Effector memory CD4-positive, alpha-beta T cell (primary cell): ENCODE measurements around the gene NPC2.
"Not testable (repeated sequence)": the region's sequence is repeated elsewhere in the genome, so short reads cannot be mapped to it uniquely, and the experiment has no call there.

ENCODE experiments used
- DNase-seq, 3 donors: peaks; one replicate each; pipeline ENCODE4 v3.0.0-alpha.2; 2020
- H3K27ac ChIP-seq: 2 replicates; pipeline ENCODE4 v1.7.0; 2013; ENCODE audit warnings: mild to moderate bottlenecking, low read length, moderate library complexity; ENCODE audit not compliant: insufficient read depth, poor library complexity, severe bottlenecking
- H3K27me3 ChIP-seq: replicated peaks from 2 replicates; pipeline ENCODE4 v1.7.0; 2013; ENCODE audit warnings: mild to moderate bottlenecking, low read length; ENCODE audit not compliant: insufficient read depth, control insufficient read depth, poor library complexity, severe bottlenecking
- H3K36me3 ChIP-seq: 2 replicates; pipeline ENCODE4 v1.7.0; 2013; ENCODE audit warnings: mild to moderate bottlenecking, low read length, moderate library complexity; ENCODE audit not compliant: control insufficient read depth, insufficient read depth
- H3K4me1 ChIP-seq: 2 replicates; pipeline ENCODE4 v1.7.0; 2013; ENCODE audit warnings: low read length, mild to moderate bottlenecking; ENCODE audit not compliant: control insufficient read depth, insufficient read depth, poor library complexity, severe bottlenecking
- H3K4me3 ChIP-seq: 2 replicates; pipeline ENCODE4 v1.7.0; 2013; ENCODE audit warnings: low read length, low read depth, mild to moderate bottlenecking; ENCODE audit not compliant: insufficient read depth, poor library complexity, severe bottlenecking
- H3K9me3 ChIP-seq: 2 replicates; pipeline ENCODE4 v1.7.0; 2013; ENCODE audit warnings: mild to moderate bottlenecking, low read length, moderate library complexity; ENCODE audit not compliant: control insufficient read depth
- total RNA-seq, 3 donors: gene quantifications; one replicate each; lab custom pipeline; 2026; lab: John Stamatoyannopoulos, UW

NPC2 gene
- total RNA-seq, result 7.6 to 19.0 (median 10.6) reads per million in 3 donors

DNA sequence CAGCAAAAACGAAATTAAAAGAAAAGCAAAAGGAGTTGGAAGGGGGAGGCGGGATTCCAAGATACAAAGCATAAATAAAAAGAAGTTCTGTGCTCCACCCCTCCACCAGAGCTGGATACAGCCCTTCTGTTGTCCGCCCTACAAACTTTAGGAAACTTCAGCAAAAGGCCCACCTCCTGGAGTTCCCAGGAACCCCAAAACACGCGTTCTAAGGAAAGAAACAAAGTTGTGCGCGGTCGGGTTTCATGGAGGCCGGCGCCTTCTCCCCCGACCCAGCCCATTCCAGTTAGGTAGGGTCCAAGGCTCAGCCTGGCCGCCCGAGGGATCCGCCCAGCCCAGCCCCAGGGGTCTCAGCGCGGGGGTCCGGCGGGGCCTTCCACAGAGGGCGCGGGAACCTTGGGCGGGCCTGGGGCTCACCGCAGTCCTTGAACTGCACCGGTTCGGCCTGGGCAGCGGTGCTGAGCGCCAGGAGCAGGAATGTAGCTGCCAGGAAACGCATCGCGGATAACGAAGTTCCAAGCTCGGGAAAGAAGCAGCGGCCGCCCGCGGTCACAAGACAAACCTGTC lies at the start of gene NPC2:
Gene NPC2 (minus strand): TSS at position 530 of the 567 bp plus-strand sequence. CDS start 31 bp downstream, at position 499.
- peaks cover 5% of the 10 kb centered on the region for H3K36me3 ChIP-seq
- DNase-seq, result no peak

DNA sequence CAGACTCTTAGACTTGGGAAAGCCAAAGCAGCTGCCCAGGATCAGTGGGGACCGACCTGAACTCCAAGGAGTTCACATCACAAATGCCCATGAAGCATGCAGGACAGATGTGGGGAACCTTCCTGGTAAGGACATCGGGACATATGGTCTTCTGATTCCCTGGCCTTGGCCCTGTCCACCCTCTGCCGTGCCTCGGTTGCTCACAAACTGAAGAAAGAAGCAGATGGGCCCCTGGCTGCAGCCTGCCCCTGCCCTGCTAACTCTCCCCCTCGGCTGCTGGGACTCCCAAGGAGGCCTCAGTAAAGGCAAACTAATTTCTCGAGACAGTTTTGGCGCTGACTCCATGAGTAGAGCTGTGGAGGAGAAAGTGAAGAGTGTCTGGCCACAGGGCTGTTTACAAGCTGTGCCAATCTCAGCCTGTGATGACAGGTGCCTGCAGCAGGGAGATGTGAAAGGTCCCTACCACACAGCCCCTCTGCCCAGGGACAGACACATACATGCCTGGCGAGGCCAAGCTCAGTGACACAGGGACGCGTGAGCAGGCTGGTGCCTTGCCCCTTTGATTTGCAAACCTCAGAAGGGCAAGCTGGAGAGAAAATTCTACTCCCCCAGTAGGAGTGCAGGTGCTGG lies 49.1 kb upstream of the NPC2 start:
- Histone ChIP-seq H3K36me3 (no peaks in the 10 kb centered on the region), H3K4me1 (no peaks in the 10 kb centered on the region), H3K27ac (no peak overlapping the region), H3K27me3 (no peaks in the 10 kb centered on the region), H3K9me3 (no peaks in the 10 kb centered on the region), H3K4me3 (no peak overlapping the region)
- no peak for DNase-seq

More for the DNA sequence above, at the start of gene NPC2:
- Histone ChIP-seq H3K27me3 (no peaks in the 10 kb centered on the region), H3K9me3 (no peaks in the 10 kb centered on the region), H3K4me3 (peak within 1 kb of the TSS; percentile 96), H3K27ac (peak within 1 kb of the TSS; percentile 77), H3K4me1 (peaks cover 14% of the 10 kb centered on the region)

- Histone ChIP-seq H3K4me3 (no peak overlapping the region), H3K27me3 (no peaks in the 10 kb centered on the region), H3K4me1 (no peaks in the 10 kb centered on the region), H3K9me3 (no peaks in the 10 kb centered on the region), H3K27ac (no peak overlapping the region), H3K36me3 (no peaks in the 10 kb centered on the region)
- no peak for DNase-seq
Observed at GRCh38 chr14:74541225-74541624, 48.1 kb upstream of the NPC2 start.

GRCh38 chr14:74539503-74539902 lies 46.4 kb upstream of the NPC2 start:
- H3K36me3 ChIP-seq, result no peaks in the 10 kb centered on the region
- no peaks in the 10 kb centered on the region for H3K27me3 ChIP-seq
- no peaks in the 10 kb centered on the region for H3K4me1 ChIP-seq
- no peak overlapping the region for H3K27ac ChIP-seq
- no peak for DNase-seq
- no peaks in the 10 kb centered on the region for H3K9me3 ChIP-seq
- H3K4me3 ChIP-seq, result no peak overlapping the region

DNA sequence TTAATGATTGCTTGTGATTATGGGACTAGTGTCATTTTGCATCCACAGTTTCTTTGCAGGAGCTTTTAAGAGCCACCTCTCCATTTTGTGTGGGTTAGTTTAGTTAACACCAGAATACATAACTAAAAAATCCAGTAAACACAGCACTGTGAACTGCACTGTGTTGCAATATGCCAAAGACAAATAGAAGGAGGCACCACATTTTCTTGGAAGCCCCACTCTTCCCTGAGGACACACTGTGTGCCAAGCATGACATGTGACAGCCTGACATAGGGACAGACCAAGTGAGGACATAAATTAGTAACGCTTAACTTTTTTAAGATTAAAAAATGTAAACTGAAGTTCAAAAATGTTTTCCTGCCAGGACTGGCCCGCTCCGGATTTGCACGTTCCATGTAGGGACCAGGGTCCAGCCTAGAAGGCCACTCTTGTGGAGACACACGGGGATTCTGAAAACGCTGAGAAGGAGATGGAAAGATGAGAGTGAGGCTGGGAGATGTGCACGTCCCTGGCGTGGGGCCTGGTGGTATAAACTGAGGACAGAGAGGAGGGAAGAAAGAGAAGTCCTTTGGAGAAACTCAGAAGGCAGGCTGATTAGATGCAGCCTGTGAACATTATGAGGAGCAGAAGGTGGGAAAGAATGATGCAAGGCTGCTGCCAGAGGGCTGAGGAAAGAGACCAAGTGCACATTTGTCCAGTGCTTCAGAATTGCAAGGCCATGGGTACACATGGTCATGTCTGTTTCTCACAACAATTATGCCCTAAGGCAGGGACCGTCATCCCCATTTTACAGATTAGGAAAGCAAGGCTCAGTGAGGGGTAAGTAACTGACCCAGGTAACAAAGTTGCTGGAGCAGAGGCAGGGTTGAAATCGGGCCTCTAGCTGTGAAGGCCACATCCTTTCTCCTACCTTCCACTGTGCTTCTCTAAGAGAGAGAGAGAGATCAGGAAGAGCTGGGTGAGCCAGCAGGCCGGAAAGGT lies 45.6 kb upstream of the NPC2 start:
- Histone ChIP-seq H3K9me3 (no peaks in the 10 kb centered on the region), H3K36me3 (no peaks in the 10 kb centered on the region), H3K4me1 (no peaks in the 10 kb centered on the region), H3K27ac (no peak overlapping the region), H3K4me3 (no peak overlapping the region), H3K27me3 (no peaks in the 10 kb centered on the region)
- no peak for DNase-seq

GRCh38 chr14:74536336-74536735 lies 43.2 kb upstream of the NPC2 start:
- H3K27me3 ChIP-seq, DNase-seq, H3K4me1 ChIP-seq, H3K4me3 ChIP-seq, H3K27ac ChIP-seq, H3K36me3 ChIP-seq, H3K9me3 ChIP-seq: not testable (repeated sequence)

DNA sequence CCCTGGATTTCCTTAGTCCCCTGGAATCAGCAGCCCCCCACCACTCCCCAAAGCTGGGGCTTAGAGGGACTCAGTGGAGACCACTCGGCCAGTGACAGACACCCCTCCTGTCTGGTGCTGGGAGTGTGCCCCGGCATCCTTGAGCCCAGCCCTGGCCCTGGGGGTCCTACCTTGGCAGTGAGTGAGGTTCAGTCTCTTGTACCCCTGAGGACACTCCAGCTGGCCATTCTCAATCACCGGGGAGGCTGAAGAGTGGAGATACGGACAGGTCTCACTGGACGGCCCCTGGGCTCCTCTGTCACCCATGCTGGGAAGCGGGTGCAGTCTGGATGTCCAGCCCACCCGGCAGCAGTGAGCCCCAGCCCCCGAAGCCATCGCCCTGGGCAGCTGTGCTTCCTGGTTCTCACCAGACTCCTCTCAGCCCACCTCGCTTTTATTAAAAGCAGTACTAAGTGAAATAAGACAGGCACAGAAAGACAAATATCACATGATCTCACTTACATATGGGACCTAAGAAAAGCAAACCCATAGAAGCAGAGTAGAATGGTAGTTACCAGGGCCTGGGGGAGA lies 42.7 kb upstream of the NPC2 start:
- Histone ChIP-seq H3K27ac (no peak overlapping the region), H3K4me1 (no peaks in the 10 kb centered on the region), H3K36me3 (no peaks in the 10 kb centered on the region), H3K9me3 (no peaks in the 10 kb centered on the region), H3K4me3 (no peak overlapping the region), H3K27me3 (no peaks in the 10 kb centered on the region)
- DNase-seq, result no peak

DNA sequence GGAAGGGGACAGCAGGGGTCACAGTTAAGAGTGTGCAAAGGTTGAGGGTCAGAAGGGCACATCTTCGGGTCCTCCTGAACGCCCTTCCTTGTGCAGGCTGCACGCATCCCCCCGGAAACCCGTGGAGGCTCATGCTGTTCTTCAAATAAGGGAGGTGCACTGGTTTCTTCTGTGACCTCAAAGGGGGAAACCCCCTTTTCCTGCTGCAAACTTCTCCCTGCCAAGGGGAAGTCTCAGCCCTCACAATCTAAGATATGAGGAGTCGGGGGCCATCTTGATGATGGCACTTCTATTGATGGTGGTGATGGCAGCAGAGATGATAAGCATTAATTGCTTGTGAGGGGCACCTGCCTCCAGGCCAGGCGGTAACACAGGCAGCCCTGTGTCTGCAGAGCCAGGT lies 40.5 kb upstream of the NPC2 start:
- Histone ChIP-seq H3K36me3 (no peaks in the 10 kb centered on the region), H3K4me1 (no peaks in the 10 kb centered on the region), H3K27ac (no peak overlapping the region), H3K27me3 (no peaks in the 10 kb centered on the region), H3K9me3 (no peaks in the 10 kb centered on the region), H3K4me3 (no peak overlapping the region)
- no peak for DNase-seq

DNA sequence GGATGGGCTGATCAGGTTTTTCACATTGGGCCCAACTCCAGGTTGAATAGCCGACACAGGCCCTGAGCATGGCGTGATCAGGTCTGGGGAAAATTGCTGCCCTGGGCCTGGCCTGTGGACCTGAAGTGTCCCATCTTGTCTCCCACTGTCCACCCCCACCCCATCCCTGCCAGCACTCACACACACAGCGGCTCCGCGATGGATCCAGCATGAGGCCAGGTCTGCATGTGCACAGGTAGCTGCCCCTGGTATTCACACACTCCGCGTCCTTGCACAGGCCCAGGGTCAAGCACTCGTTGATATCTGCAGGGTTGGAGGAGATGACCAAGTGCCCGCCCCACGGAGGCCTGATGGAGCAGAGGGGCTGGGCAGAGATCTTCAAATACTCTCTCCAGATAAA lies 39.1 kb upstream of the NPC2 start:
- Histone ChIP-seq H3K4me3 (no peak overlapping the region), H3K36me3 (no peaks in the 10 kb centered on the region)

More for the DNA sequence above, 39.1 kb upstream of the NPC2 start:
- no peaks in the 10 kb centered on the region for H3K4me1 ChIP-seq
- no peak overlapping the region for H3K27ac ChIP-seq
- no peaks in the 10 kb centered on the region for H3K9me3 ChIP-seq
- H3K27me3 ChIP-seq, result no peaks in the 10 kb centered on the region
- DNase-seq, result no peak
